Measurements from ENCODE around the gene CCDC178. TPM values are rescaled to one million over a fixed set of nuclear protein-coding genes. Genes with fewer than 3 reads are reported as not detected.

CCDC178 gene
- total RNA-seq, 2 experiments from 2014 or later, result not detected

DNA sequence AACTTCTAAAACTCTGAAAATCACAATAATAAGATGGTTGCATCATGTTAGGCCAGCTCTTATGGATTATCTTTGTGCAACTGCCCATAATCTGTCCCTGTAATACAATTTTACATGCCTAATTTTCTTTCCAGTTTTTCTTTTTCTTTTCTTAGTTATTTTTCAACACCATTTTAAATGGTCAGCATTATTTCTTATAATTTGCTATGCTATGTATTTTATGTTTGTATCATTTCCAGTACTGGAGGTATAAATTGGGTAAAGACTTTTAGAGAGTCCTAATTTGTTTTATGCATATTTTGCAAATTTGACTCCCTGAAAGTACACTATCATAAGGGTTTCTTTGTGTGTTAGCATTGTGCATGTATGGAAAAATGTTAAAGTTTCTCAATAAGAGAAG, 333.0 kb downstream of the CCDC178 start:
- ATAC-seq, result no peak
- H3K27me3 Mint-ChIP-seq, result no peaks in the 10 kb centered on the region
- CTCF ChIA-PET, result no interaction called here
- TF ChIP-seq, protein P1, sequence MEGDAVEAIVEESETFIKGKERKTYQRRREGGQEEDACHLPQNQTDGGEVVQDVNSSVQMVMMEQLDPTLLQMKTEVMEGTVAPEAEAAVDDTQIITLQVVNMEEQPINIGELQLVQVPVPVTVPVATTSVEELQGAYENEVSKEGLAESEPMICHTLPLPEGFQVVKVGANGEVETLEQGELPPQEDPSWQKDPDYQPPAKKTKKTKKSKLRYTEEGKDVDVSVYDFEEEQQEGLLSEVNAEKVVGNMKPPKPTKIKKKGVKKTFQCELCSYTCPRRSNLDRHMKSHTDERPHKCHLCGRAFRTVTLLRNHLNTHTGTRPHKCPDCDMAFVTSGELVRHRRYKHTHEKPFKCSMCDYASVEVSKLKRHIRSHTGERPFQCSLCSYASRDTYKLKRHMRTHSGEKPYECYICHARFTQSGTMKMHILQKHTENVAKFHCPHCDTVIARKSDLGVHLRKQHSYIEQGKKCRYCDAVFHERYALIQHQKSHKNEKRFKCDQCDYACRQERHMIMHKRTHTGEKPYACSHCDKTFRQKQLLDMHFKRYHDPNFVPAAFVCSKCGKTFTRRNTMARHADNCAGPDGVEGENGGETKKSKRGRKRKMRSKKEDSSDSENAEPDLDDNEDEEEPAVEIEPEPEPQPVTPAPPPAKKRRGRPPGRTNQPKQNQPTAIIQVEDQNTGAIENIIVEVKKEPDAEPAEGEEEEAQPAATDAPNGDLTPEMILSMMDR (IDR thresholded peaks at IDR 0.05), result no peak
- H3K27ac Mint-ChIP-seq, result no peak overlapping the region
- H3K4me3 Mint-ChIP-seq, result no peak overlapping the region
- intact Hi-C loops (cut with micrococcal nuclease), result no loop called here
- no peaks in the 10 kb centered on the region for H3K36me3 Mint-ChIP-seq (ENCODE audit: low read depth)
- no peak for DNase-seq
- H3K9me3 Mint-ChIP-seq, result peaks cover 4% of the 10 kb centered on the region
- H3K4me1 Mint-ChIP-seq (ENCODE audit: low read depth), result no peaks in the 10 kb centered on the region
- POLR2A ChIA-PET, result no interaction called here

DNA sequence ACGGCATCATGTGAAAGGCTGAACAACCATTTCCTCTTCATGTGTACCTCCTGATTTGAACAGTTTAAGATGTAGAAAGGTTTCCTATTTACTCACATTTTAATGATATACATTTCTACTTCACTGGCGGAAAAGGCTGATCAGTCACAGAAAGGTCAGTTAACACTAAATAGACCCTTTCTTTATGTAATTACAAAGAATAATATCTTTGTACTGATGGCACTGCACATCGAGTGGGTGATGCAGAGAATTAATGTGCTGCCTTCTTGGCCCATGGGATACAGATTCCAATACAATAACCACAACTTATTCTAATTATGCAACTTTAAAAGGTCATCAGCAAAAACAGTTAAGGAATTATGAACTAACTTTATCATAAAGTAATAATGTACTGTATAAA, 339.2 kb downstream of the CCDC178 start:
- no peaks in the 10 kb centered on the region for H3K36me3 Mint-ChIP-seq (ENCODE audit: low read depth)
- TF ChIP-seq, protein P1 (IDR thresholded peaks at IDR 0.05), result no peak
- no peaks in the 10 kb centered on the region for H3K9me3 Mint-ChIP-seq

DNA sequence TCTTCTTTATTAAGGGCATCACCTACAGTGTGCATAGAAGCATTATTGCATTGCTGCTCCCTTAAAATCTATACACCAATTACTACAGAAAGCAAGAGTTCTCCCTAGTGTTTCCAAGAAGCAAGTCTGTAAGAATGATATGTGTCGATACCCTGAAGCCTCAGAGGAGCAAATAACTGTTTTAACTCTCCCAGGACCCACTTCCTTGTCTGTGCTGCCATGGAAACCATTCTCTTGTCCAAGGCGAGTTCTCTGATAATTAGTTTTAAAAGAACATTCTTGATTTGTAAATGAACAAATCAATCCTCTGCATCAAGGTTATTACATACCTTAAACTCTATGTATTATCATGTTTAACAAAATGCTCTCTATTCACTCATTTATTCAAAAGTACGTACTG, 340.9 kb downstream of the CCDC178 start:
- no peak for ATAC-seq
- no peak overlapping the region for H3K27ac Mint-ChIP-seq
- TF ChIP-seq, protein P1 (IDR thresholded peaks at IDR 0.05), result no peak
- no peaks in the 10 kb centered on the region for H3K9me3 Mint-ChIP-seq
- no peaks in the 10 kb centered on the region for H3K4me1 Mint-ChIP-seq (ENCODE audit: low read depth)
- no peaks in the 10 kb centered on the region for H3K27me3 Mint-ChIP-seq
- no peak overlapping the region for H3K4me3 Mint-ChIP-seq
- POLR2A ChIA-PET, result no interaction called here
- H3K36me3 Mint-ChIP-seq (ENCODE audit: low read depth), result no peaks in the 10 kb centered on the region
- no peak for DNase-seq
- intact Hi-C loops (cut with micrococcal nuclease), result no loop called here
- CTCF ChIA-PET, result no interaction called here

More for the DNA sequence above, 339.2 kb downstream of the CCDC178 start:
- H3K4me1 Mint-ChIP-seq (ENCODE audit: low read depth), result no peaks in the 10 kb centered on the region
- no peak for DNase-seq
- no peak overlapping the region for H3K27ac Mint-ChIP-seq
- no peak overlapping the region for H3K4me3 Mint-ChIP-seq
- no peaks in the 10 kb centered on the region for H3K27me3 Mint-ChIP-seq
- intact Hi-C loops (cut with micrococcal nuclease), result no loop called here
- POLR2A ChIA-PET, result no interaction called here
- ATAC-seq, result no peak
- CTCF ChIA-PET, result no interaction called here

DNA sequence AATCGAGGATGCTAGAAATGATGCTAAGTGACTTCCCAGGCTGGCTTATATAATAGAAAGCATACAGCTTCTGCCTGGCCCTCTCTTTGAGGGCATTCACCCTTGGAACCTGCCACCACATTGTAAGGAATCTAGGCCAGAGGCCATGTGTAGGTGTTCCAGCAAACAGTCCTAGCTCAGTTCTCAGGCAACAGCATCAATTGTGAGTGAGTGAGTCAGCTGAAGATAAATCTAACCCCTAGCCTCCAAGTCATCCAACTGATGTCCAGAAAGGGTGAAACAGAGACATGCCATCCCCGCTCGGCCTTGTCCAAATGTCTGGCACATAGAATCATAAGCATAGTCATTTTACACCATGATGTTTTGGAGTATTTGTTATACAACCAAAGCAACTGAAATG, 343.4 kb downstream of the CCDC178 start:
- intact Hi-C loops (cut with micrococcal nuclease), result no loop called here
- no peak overlapping the region for H3K4me3 Mint-ChIP-seq
- no peaks in the 10 kb centered on the region for H3K4me1 Mint-ChIP-seq (ENCODE audit: low read depth)
- ChIA-PET POLR2A (no interaction called here), CTCF (no interaction called here)
- no peak for DNase-seq
- TF ChIP-seq, protein P1 (IDR thresholded peaks at IDR 0.05), result no peak
- H3K27me3 Mint-ChIP-seq, result no peaks in the 10 kb centered on the region
- no peak for ATAC-seq
- H3K36me3 Mint-ChIP-seq (ENCODE audit: low read depth), result no peaks in the 10 kb centered on the region
- H3K27ac Mint-ChIP-seq, result no peak overlapping the region
- H3K9me3 Mint-ChIP-seq, result no peaks in the 10 kb centered on the region

DNA sequence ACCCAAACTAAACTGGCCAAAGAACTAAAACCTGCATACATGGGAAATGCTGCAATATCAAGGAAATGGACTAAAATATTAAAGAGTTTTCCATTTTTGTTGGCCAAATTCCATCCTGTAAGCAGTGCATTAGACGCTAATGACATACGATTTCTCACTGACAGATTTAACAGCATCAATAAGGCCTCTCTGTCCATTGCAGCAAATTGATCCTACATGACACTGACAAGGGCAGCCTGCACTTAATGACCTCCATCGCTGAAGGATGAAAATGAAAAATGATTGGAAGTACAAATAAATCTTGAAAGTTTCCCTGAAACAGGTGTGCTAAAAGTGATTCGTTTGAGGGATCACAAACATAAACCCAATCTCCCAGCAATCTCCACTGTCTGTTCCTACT, 350.1 kb downstream of the CCDC178 start:
- H3K4me1 Mint-ChIP-seq (ENCODE audit: low read depth), result no peaks in the 10 kb centered on the region
- H3K27ac Mint-ChIP-seq, result no peak overlapping the region
- no peak overlapping the region for H3K4me3 Mint-ChIP-seq
- no peaks in the 10 kb centered on the region for H3K27me3 Mint-ChIP-seq
- H3K36me3 Mint-ChIP-seq (ENCODE audit: low read depth), result no peaks in the 10 kb centered on the region
- no peak for ATAC-seq
- no peak for DNase-seq
- TF ChIP-seq, protein P1 (IDR thresholded peaks at IDR 0.05), result no peak
- intact Hi-C loops (cut with micrococcal nuclease), result no loop called here
- POLR2A ChIA-PET, result no interaction called here
- CTCF ChIA-PET, result no interaction called here
- no peaks in the 10 kb centered on the region for H3K9me3 Mint-ChIP-seq

All from activated CD8-positive, alpha-beta T cell treated with anti-CD3 and anti-CD28 coated beads for 36 hours (primary cell).